Measurements from ENCODE around the gene TIMM44. TPM values are rescaled to one million over a fixed set of nuclear protein-coding genes. Genes with fewer than 3 reads are reported as not detected.

Gene TIMM44
- total and polyA plus RNA-seq, 9 donors = 29.8 to 110 (median 50.3) TPM

DNA sequence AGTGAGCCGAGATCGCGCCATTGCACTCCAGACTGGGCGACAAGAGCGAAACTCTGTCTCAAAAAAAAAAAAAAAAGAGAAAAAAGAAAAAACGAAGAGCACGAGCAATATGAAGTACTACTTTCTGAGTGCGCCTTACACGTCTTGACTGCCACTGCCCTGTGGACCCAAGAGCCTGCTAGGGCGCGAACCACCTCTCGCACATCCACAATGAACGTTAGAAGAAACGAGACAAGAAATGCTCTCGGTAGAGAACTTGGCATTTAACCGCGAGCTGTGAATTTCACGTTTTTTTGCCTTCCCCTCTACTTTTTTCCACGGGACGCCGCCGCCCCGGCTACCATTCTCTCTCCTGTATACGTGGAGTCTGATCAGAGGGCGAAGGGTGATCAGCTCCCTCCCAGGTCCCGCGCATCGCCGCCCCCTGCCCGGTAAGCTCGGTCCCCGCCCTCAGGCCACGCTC is 454 bp downstream of the TIMM44 start:
- peak overlapping the region; percentile 97 to 98 for H3K27ac ChIP-seq
- H3K4me3 ChIP-seq = peak overlapping the region; percentile 61
- no peaks in the 10 kb centered on the region for H3K9me3 ChIP-seq
- peaks cover 10% of the 10 kb centered on the region for H3K4me1 ChIP-seq (ENCODE audit: insufficient read depth)
- no peak for DNase-seq
- H3K36me3 ChIP-seq = no peaks in the 10 kb centered on the region
- no peaks in the 10 kb centered on the region for H3K27me3 ChIP-seq
- TF ChIP-seq EP300 (IDR thresholded peaks at IDR 0.05) (no peak), POLR2A (IDR thresholded peaks at IDR 0.05) (no peak)
- TF ChIP-seq, protein P1, sequence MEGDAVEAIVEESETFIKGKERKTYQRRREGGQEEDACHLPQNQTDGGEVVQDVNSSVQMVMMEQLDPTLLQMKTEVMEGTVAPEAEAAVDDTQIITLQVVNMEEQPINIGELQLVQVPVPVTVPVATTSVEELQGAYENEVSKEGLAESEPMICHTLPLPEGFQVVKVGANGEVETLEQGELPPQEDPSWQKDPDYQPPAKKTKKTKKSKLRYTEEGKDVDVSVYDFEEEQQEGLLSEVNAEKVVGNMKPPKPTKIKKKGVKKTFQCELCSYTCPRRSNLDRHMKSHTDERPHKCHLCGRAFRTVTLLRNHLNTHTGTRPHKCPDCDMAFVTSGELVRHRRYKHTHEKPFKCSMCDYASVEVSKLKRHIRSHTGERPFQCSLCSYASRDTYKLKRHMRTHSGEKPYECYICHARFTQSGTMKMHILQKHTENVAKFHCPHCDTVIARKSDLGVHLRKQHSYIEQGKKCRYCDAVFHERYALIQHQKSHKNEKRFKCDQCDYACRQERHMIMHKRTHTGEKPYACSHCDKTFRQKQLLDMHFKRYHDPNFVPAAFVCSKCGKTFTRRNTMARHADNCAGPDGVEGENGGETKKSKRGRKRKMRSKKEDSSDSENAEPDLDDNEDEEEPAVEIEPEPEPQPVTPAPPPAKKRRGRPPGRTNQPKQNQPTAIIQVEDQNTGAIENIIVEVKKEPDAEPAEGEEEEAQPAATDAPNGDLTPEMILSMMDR (IDR thresholded peaks at IDR 0.05) = no peak
- 3 to 5% (median 3%) methylated on average over 33 of the region's 33 CpGs for WGBS, 3 donors
- intact Hi-C loops (cut with DNase I) = loop anchor here in 2 of 4 donors (10.0 kb wide), 2 partner anchors 62 to 312 kb away; partner anchors contain the start of gene ELAVL1 (in 1 of the 2)

DNA sequence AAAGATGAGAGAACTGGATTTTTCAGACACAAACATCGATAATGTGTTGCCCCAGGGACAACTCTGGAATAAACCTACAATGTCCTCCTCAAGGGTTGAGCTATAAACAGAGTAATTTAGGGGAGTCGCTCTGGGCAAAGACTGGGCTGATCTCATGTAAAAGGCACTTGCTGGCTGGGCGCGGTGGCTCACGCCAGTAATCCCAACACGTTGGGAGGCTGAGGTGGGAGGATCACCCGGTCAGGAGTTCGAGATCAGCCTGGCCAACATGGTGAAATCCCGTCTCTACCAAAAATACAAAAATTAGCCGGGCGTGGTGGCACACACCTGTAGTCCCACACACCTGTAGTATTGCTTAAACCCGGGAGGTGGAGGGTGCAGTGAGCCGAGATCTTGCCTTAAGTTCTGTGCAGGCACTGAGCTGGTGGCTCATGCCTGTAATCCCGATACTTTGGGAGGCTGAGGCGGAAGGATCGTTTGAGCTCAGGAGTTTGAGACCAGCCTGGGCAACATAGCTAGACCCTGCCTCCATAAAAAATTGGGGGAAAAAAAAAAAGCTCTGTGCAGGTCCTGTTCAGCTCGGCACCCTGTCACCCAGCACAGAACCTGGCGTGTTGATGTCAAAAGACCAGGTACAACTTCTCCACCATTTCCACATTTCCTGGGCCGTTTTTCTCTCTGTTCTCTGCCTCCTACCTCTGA is 1.4 kb downstream of the TIMM44 start:
- no peak for DNase-seq
- Histone ChIP-seq H3K4me3 (no peak overlapping the region), H3K27me3 (no peaks in the 10 kb centered on the region), H3K9me3 (no peaks in the 10 kb centered on the region), H3K27ac (no peak overlapping the region), H3K4me1 (ENCODE audit: insufficient read depth) (peaks cover 10% of the 10 kb centered on the region), H3K36me3 (no peaks in the 10 kb centered on the region)
- intact Hi-C loops (cut with DNase I) = loop anchor here in 2 of 4 donors (10.0 kb wide), 2 partner anchors 63 to 313 kb away; partner anchors contain the start of gene ELAVL1 (in 1 of the 2)
- no peak for TF ChIP-seq EP300 (IDR thresholded peaks at IDR 0.05)
- TF ChIP-seq, protein P1 (IDR thresholded peaks at IDR 0.05) = no peak
- WGBS, 3 donors = 87 to 88% (median 88%) methylated on average over 19 of the region's 19 CpGs

DNA sequence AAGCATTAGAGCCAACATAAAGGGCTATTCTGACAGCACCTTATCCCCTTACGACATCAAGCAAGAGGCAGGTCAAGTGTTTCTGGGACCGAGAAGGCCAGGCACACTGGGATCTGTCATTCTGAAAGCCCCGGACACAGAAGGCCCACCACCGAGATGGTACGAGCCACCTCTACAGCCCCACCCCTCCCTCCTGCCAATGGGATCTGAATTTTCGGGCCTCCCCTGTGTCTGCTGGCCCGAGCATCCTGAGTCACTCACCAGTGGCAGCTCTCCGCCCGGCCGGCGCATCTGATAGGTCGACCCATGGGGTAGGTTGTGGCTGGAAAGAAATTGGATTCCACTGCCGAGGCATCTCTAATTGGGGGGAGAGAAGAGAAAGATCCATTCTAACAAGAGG is 2.6 kb downstream of the TIMM44 start:
- 87 to 91% (median 89%) methylated on average over 13 of the region's 13 CpGs for WGBS, 3 donors
- H3K4me3 ChIP-seq = no peak overlapping the region
- DNase-seq = no peak
- no peak for TF ChIP-seq EP300 (IDR thresholded peaks at IDR 0.05)
- TF ChIP-seq, protein P1 (IDR thresholded peaks at IDR 0.05) = no peak
- no peak for TF ChIP-seq POLR2A (IDR thresholded peaks at IDR 0.05)
- no peaks in the 10 kb centered on the region for H3K9me3 ChIP-seq
- H3K4me1 ChIP-seq (ENCODE audit: insufficient read depth) = peaks cover 10% of the 10 kb centered on the region
- no peak overlapping the region for H3K27ac ChIP-seq
- no peaks in the 10 kb centered on the region for H3K36me3 ChIP-seq
- H3K27me3 ChIP-seq = no peaks in the 10 kb centered on the region
- intact Hi-C loops (cut with DNase I) = loop anchor here in 2 of 4 donors (10.0 kb wide), 2 partner anchors 64 to 314 kb away; partner anchors contain the start of gene ELAVL1 (in 1 of the 2)

DNA sequence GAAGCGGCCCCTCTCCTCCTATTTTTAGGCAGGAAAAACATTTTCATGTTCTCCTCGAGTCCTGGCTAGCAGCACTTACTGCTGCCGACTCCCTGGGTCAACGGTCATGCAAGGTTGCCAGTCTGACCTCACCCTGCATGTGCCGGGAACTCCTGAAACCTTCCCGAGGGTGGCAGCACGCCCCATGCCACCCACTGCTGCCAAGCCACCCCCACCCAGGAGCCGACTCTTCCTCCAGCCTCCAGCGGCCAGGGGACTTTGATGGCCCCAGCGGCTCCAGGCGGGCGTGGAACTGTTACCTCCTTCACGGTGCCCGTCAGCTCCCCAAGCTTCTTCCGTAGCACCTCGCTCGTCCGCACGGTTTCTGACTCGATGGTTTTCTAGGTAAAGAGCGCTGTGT is 8.7 kb downstream of the TIMM44 start:
- peaks cover 2% of the 10 kb centered on the region for H3K4me1 ChIP-seq (ENCODE audit: insufficient read depth)
- WGBS, 3 donors = 86 to 87% (median 87%) methylated on average over 21 of the region's 21 CpGs
- TF ChIP-seq EP300 (IDR thresholded peaks at IDR 0.05) (no peak), POLR2A (IDR thresholded peaks at IDR 0.05) (no peak)
- TF ChIP-seq, protein P1 (IDR thresholded peaks at IDR 0.05) = no peak
- intact Hi-C loops (cut with DNase I) = no loop called here
- H3K27me3 ChIP-seq = no peaks in the 10 kb centered on the region
- no peaks in the 10 kb centered on the region for H3K36me3 ChIP-seq
- H3K4me3 ChIP-seq = no peak overlapping the region
- H3K27ac ChIP-seq = no peak overlapping the region
- H3K9me3 ChIP-seq = no peaks in the 10 kb centered on the region
- no peak for DNase-seq

All from ovary (tissue), 9 donors.